Measurements from ENCODE around the gene IRAK1. TPM values are rescaled to one million over a fixed set of nuclear protein-coding genes. Genes with fewer than 3 reads are reported as not detected.
A peak's percentile ranks its signal among the peaks of the same experiment; 100 is the strongest.

Gene IRAK1
- total RNA-seq, 1 donor from 2014 or later: 105 TPM

GRCh38 chrX:154051201-154051810, 31.6 kb upstream of the IRAK1 start:
- no peak overlapping the region for H3K4me3 ChIP-seq
- DNase-seq (ENCODE audit: low spot score in 2 of 2): peak; percentile 27 to 85
- peaks cover 3 to 23% of the 10 kb centered on the region in 2 donors for H3K4me1 ChIP-seq
- H3K9me3 ChIP-seq: no peaks in the 10 kb centered on the region
- TF ChIP-seq, protein P1, sequence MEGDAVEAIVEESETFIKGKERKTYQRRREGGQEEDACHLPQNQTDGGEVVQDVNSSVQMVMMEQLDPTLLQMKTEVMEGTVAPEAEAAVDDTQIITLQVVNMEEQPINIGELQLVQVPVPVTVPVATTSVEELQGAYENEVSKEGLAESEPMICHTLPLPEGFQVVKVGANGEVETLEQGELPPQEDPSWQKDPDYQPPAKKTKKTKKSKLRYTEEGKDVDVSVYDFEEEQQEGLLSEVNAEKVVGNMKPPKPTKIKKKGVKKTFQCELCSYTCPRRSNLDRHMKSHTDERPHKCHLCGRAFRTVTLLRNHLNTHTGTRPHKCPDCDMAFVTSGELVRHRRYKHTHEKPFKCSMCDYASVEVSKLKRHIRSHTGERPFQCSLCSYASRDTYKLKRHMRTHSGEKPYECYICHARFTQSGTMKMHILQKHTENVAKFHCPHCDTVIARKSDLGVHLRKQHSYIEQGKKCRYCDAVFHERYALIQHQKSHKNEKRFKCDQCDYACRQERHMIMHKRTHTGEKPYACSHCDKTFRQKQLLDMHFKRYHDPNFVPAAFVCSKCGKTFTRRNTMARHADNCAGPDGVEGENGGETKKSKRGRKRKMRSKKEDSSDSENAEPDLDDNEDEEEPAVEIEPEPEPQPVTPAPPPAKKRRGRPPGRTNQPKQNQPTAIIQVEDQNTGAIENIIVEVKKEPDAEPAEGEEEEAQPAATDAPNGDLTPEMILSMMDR (IDR thresholded peaks at IDR 0.05): peak; percentile 36 to 74 (median 70)
- no peaks in the 10 kb centered on the region for H3K36me3 ChIP-seq
- H3K27ac ChIP-seq: no peak overlapping the region
- H3K27me3 ChIP-seq: no peaks in the 10 kb centered on the region
- intact Hi-C loops (cut with DNase I): loop anchor here (2.0 to 5.0 kb wide), 2 partner anchors 37 to 46 kb away; partner anchors contain the start of gene MECP2

DNA sequence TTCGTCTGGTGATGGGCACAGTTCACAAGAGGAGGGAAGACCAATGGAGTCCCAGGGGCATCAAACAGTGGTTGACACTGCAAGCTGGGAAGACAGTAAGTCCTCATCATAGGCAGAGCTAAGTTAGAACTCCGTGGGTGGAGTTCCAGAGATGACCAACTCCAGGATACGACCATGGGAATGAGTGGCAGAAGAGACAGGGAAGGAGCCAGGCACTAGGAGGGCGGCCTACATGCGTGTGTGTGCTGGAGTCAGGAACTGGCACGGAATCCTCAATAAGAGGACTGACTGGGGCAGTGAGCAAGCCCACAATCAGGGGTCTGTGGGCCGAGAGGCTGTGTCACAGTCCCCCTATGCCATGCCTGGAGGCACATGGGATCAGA, 30.4 kb upstream of the IRAK1 start:
- Histone ChIP-seq H3K27ac (no peak overlapping the region), H3K27me3 (no peaks in the 10 kb centered on the region), H3K4me3 (no peak overlapping the region), H3K4me1 (peaks cover 3 to 26% of the 10 kb centered on the region in 2 donors), H3K36me3 (no peaks in the 10 kb centered on the region), H3K9me3 (no peaks in the 10 kb centered on the region)
- TF ChIP-seq, protein P1 (IDR thresholded peaks at IDR 0.05): no peak
- no peak for DNase-seq (ENCODE audit: low spot score in 2 of 2)
- intact Hi-C loops (cut with DNase I): loop anchor here (2.0 to 5.0 kb wide), 2 partner anchors 35 to 47 kb away; partner anchors contain the start of gene MECP2

- Histone ChIP-seq H3K27me3 (no peaks in the 10 kb centered on the region), H3K27ac (no peak overlapping the region), H3K4me3 (no peak overlapping the region), H3K36me3 (no peaks in the 10 kb centered on the region), H3K9me3 (no peaks in the 10 kb centered on the region), H3K4me1 (peaks cover 3 to 26% of the 10 kb centered on the region in 2 donors)
- no peak for DNase-seq (ENCODE audit: low spot score in 2 of 2)
- TF ChIP-seq, protein P1 (IDR thresholded peaks at IDR 0.05): no peak
- intact Hi-C loops (cut with DNase I): loop anchor here (2.0 to 5.0 kb wide), 2 partner anchors 35 to 48 kb away; partner anchors contain the start of gene MECP2
Measured at GRCh38 chrX:154049209-154050112, 29.8 kb upstream of the IRAK1 start.

- Histone ChIP-seq H3K4me1 (peaks cover 3 to 26% of the 10 kb centered on the region in 2 donors), H3K27ac (no peak overlapping the region), H3K36me3 (no peaks in the 10 kb centered on the region), H3K4me3 (no peak overlapping the region), H3K27me3 (no peaks in the 10 kb centered on the region), H3K9me3 (no peaks in the 10 kb centered on the region)
- intact Hi-C loops (cut with DNase I): no loop called here
- DNase-seq (ENCODE audit: low spot score in 2 of 2): no peak
- TF ChIP-seq, protein P1 (IDR thresholded peaks at IDR 0.05): no peak
Measured at GRCh38 chrX:154048398-154048797, 28.7 kb upstream of the IRAK1 start.

- H3K4me3 ChIP-seq: no peak overlapping the region
- no peaks in the 10 kb centered on the region for H3K9me3 ChIP-seq
- intact Hi-C loops (cut with DNase I): no loop called here
- TF ChIP-seq, protein P1 (IDR thresholded peaks at IDR 0.05): no peak
- no peak for DNase-seq (ENCODE audit: low spot score in 2 of 2)
- peak overlapping the region in 1 of 2 donors; percentile 9 for H3K27ac ChIP-seq
- H3K4me1 ChIP-seq: peaks cover 3 to 33% of the 10 kb centered on the region in 2 donors
- no peaks in the 10 kb centered on the region for H3K36me3 ChIP-seq
- H3K27me3 ChIP-seq: no peaks in the 10 kb centered on the region
Measured at GRCh38 chrX:154046940-154047610, 27.4 kb upstream of the IRAK1 start.

Data from ascending aorta (tissue), 2 donors.